Panc1 (cell line): ENCODE data around the gene DHX15. TPM values are rescaled to one million over a fixed set of nuclear protein-coding genes. Genes with fewer than 3 reads are reported as not detected.

Experiments
- ATAC-seq: fragments of 200-7000 bp; cut with Tn5 transposase; 2 replicates; pipeline ENCODE4 v1.9.1; 2020; ENCODE audit warnings: mild to moderate bottlenecking, moderate library complexity
- BruUV-seq: library from RNA; stranded (reverse); fragments of 400-500 nt; replicated peaks from 2 replicates; lab custom pipeline; 2021; lab: Mats Ljungman, UMichigan
- CTCF ChIA-PET: fragments of 300-600 bp; sonication (Branson Sonifier 250); formaldehyde crosslinking; loops from one replicate; lab custom pipeline; 2022; ENCODE audit warnings: antibody characterized with exemption; lab: Charles Lee
- POLR2A ChIA-PET: fragments of 300-600 bp; sonication (Branson Sonifier 250); formaldehyde crosslinking; loops from one replicate; lab custom pipeline; 2022; ENCODE audit warnings: antibody characterized with exemption; lab: Charles Lee
- DNase-seq: peaks from one replicate; pipeline ENCODE4 v3.0.0-alpha.2; 2010; ENCODE audit warnings: low read depth, low spot score
- H3K27ac ChIP-seq: 2 replicates; pipeline ENCODE4 v1.5.1; 2011; ENCODE audit warnings: mild to moderate bottlenecking, low read length, inconsistent platforms
- H3K27me3 ChIP-seq: fragments of 200-500 bp; sonication (Bioruptor generic); 2 replicates; pipeline ENCODE4 v1.6.0; 2014; ENCODE audit warnings: low read length, inconsistent platforms; ENCODE audit not compliant: control insufficient read depth, insufficient read depth
- H3K36me3 ChIP-seq: fragments of 200-500 bp; sonication (Bioruptor generic); 2 replicates; pipeline ENCODE4 v1.5.1; 2014; ENCODE audit warnings: inconsistent platforms, mild to moderate bottlenecking, low read length, moderate library complexity; ENCODE audit not compliant: control insufficient read depth, insufficient read depth
- H3K4me1 ChIP-seq: 2 replicates; pipeline ENCODE4 v1.5.1; 2011; ENCODE audit warnings: inconsistent platforms, mild to moderate bottlenecking, low read length, moderate library complexity; ENCODE audit not compliant: control insufficient read depth, insufficient read depth
- H3K4me3 ChIP-seq, 2 experiments: 2 replicates each; pipeline ENCODE4 v1.5.1; 2011 to 2012; ENCODE audit warnings: low read depth in 2 of 2, low read length in 2 of 2, mild to moderate bottlenecking in 2 of 2, inconsistent platforms in 1 of 2, moderate library complexity in 1 of 2
- H3K9me3 ChIP-seq: fragments of 200-500 bp; sonication (Bioruptor generic); 2 replicates; pipeline ENCODE4 v1.5.1; 2014; ENCODE audit warnings: low read depth, mild to moderate bottlenecking, inconsistent platforms, low read length, moderate library complexity; ENCODE audit not compliant: control insufficient read depth, insufficient read depth
- CTCF ChIP-seq: fragments of 450-650 bp; IDR thresholded peaks from 2 replicates; pipeline ENCODE4 v1.5.1; 2017; ENCODE audit warnings: mild to moderate bottlenecking
- POLR2AphosphoS5 ChIP-seq: IDR thresholded peaks from 2 replicates; pipeline ENCODE4 v1.6.1; 2012; ENCODE audit warnings: mild to moderate bottlenecking, low read depth, low read length, moderate library complexity
- REST ChIP-seq, 2 experiments: IDR thresholded peaks; 2 replicates each; pipeline ENCODE4 v1.6.1; 2011 to 2012; ENCODE audit warnings: low read depth in 2 of 2, control low read depth in 1 of 2, low read length in 1 of 2, mild to moderate bottlenecking in 1 of 2, moderate library complexity in 1 of 2; ENCODE audit not compliant: insufficient read depth in 1 of 2
- SIN3A ChIP-seq: IDR thresholded peaks from 2 replicates; pipeline ENCODE4 v1.6.1; 2012; ENCODE audit warnings: low read depth, mild to moderate bottlenecking, low read length, moderate library complexity, borderline replicate concordance; ENCODE audit not compliant: insufficient read depth
- TCF7L2 ChIP-seq: IDR thresholded peaks from 2 replicates; pipeline ENCODE4 v1.6.1; 2011; ENCODE audit warnings: mild to moderate bottlenecking, low read depth, low read length, inconsistent platforms
- in situ Hi-C: cut with HindIII; loops from 2 replicates; pipeline ENCODE4 v1.10.0; 2016; ENCODE audit warnings: low sequenced_read_pairs, low pct_unique_long_range_greater_than_20kb
- intact Hi-C: fragments of 100-400 bp; cut with micrococcal nuclease; formaldehyde crosslinking; loops from one replicate; pipeline ENCODE4 v1.10.0; 2022; ENCODE audit not compliant: unreplicated experiment
- total RNA-seq: library from RNA; stranded (reverse); gene quantifications from one replicate; pipeline ENCODE4 v1.2.1, GENCODE V29; 2021; ENCODE audit not compliant: unreplicated experiment

The DHX15 gene
- total RNA-seq, 1 experiment from 2014 or later: 118 TPM

- Histone ChIP-seq H3K36me3 (no peaks in the 10 kb centered on the region), H3K4me3 (no peak overlapping the region), H3K27me3 (no peaks in the 10 kb centered on the region), H3K9me3 (no peaks in the 10 kb centered on the region), H3K27ac (no peak overlapping the region), H3K4me1 (no peaks in the 10 kb centered on the region)
- in situ Hi-C loops (no loop called here), intact Hi-C loops (no loop called here)
- ATAC-seq: no peak
- DNase-seq: no peak
- no TSS peak for BruUV-seq
- no peak for TF ChIP-seq TCF7L2
- no peak for TF ChIP-seq POLR2AphosphoS5
- no peak for TF ChIP-seq REST (IDR thresholded peaks at IDR 0.05; ENCODE audit: insufficient read depth in 1 of 2, low read depth in 2 of 2, low read length in 1 of 2)
- no peak for TF ChIP-seq SIN3A
- TF ChIP-seq CTCF: no peak
- ChIA-PET POLR2A (no interaction called here), CTCF (no interaction called here)
These were observed 74.3 kb downstream of the DHX15 start for GRCh38 chr4:24510091-24510490.

DNA sequence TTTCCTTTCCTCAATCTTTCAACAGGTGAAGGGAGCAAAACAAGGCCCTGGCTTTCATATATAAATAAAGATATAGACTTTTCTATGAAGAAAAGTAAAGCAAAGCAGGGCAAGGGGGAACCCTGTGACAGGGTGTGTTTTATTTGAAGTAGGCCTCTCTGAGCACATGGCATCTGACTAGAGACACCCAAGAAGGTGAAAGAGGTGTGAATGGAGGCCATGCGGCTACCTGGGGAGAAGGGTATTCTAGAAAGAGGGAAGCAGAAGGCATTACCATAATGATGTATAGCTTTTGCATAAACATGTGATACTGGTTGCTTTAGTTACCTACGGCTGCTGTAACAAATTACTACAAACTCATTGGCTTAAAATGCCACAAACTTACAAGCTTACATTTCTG, 75.8 kb downstream of the DHX15 start:
- Histone ChIP-seq H3K27ac (no peak overlapping the region), H3K27me3 (no peaks in the 10 kb centered on the region), H3K36me3 (no peaks in the 10 kb centered on the region), H3K9me3 (no peaks in the 10 kb centered on the region), H3K4me3 (no peak overlapping the region), H3K4me1 (no peaks in the 10 kb centered on the region)
- intact Hi-C loops: no loop called here
- ATAC-seq (no peak), DNase-seq (no peak)
- CTCF ChIA-PET: no interaction called here
- POLR2A ChIA-PET: no interaction called here
- BruUV-seq: no TSS peak
- TF ChIP-seq REST (IDR thresholded peaks at IDR 0.05; ENCODE audit: insufficient read depth in 1 of 2, low read depth in 2 of 2, low read length in 1 of 2): no peak
- no peak for TF ChIP-seq SIN3A
- in situ Hi-C loops: no loop called here
